HFF-Myc (cell line): ENCODE data around the gene LAMC1.

Experiments
- DNase-seq: peaks from one replicate; pipeline ENCODE4 v3.0.0-alpha.2; 2011; ENCODE audit warnings: low read depth; ENCODE audit errors: extremely low read depth
- H3K4me3 ChIP-seq: replicated peaks from 2 replicates; pipeline ENCODE4 v1.5.1; 2011; ENCODE audit warnings: low read depth, mild to moderate bottlenecking, control low read depth, low read length
- TF ChIP-seq, protein P1 (sequence below): IDR thresholded peaks from 2 replicates; pipeline ENCODE4 v1.5.1; 2012; ENCODE audit warnings: mild to moderate bottlenecking, low read depth, low read length, control low read depth; ENCODE audit errors: missing control alignments

LAMC1 gene

GRCh38 chr1:183023601-183024316 is 539 bp downstream of the LAMC1 start:
- H3K4me3 ChIP-seq: peak overlapping the region; percentile 78
- no peak for DNase-seq
- TF ChIP-seq, protein P1, sequence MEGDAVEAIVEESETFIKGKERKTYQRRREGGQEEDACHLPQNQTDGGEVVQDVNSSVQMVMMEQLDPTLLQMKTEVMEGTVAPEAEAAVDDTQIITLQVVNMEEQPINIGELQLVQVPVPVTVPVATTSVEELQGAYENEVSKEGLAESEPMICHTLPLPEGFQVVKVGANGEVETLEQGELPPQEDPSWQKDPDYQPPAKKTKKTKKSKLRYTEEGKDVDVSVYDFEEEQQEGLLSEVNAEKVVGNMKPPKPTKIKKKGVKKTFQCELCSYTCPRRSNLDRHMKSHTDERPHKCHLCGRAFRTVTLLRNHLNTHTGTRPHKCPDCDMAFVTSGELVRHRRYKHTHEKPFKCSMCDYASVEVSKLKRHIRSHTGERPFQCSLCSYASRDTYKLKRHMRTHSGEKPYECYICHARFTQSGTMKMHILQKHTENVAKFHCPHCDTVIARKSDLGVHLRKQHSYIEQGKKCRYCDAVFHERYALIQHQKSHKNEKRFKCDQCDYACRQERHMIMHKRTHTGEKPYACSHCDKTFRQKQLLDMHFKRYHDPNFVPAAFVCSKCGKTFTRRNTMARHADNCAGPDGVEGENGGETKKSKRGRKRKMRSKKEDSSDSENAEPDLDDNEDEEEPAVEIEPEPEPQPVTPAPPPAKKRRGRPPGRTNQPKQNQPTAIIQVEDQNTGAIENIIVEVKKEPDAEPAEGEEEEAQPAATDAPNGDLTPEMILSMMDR: peak; percentile 34

DNA sequence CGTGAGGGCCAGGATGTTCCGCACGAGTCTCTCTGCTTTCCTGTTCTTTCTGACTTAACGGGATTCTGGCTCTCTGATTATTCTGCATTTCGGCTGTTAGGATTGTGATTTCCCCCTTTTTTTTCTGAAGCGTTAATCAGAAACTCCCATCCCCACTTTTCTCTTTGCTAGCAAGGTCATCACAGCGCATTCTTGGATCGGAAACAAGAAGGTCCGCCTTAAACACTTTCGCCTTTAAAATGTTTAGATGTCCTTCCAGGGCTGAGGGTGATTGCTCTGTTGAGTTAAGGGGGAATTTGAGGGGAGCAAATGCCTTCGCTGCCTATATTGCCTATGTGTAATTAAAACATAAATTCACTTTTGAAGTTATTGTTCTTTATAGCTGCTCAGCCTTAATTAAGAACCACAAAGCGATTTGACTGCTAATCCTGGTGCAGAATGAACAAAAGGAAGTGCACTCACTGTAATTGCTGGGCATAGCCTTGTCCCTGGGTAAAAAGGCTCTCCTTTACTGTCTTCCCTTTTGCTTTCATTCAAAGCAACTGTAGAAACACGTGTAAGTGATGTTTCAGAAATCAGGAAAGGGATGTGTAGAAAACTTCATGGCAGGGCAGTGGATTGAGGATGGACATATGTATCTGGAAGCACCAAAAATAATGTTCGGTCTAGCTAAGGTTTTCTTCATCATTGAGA is 1.2 kb downstream of the LAMC1 start:
- peak overlapping the region; percentile 78 for H3K4me3 ChIP-seq
- TF ChIP-seq, protein P1: no peak
- DNase-seq: no peak

- TF ChIP-seq, protein P1: no peak
- H3K4me3 ChIP-seq: peak overlapping the region; percentile 78
- no peak for DNase-seq
Observed at GRCh38 chr1:183025010-183025337, 1.8 kb downstream of the LAMC1 start.

GRCh38 chr1:183025782-183026774 is 2.9 kb downstream of the LAMC1 start:
- TF ChIP-seq, protein P1: no peak

GRCh38 chr1:183027031-183027430 is 3.8 kb downstream of the LAMC1 start:
- TF ChIP-seq, protein P1: no peak
- peak overlapping the region; percentile 78 for H3K4me3 ChIP-seq
- no peak for DNase-seq

More at GRCh38 chr1:183025782-183026774, 2.9 kb downstream of the LAMC1 start:
- H3K4me3 ChIP-seq: peak overlapping the region; percentile 78
- DNase-seq: no peak

DNA sequence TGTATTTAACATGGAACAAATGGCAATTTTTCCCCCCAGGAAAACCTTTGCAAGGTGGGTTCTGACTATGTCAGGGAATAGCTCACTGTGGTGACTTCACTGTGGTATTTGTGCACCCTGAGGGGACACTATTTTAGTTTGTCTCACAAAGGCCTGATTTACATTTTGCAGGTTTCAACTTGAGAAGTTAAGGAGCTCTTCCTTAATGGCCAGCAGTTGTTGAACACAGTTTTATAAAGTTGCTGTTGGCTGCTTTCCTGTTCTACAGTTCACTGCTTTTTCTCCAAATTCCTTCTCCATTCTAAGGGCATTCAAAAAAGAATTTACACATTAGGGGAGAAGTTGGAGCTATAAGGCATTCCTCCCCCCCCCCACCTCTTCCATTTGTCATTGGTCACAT is 4.6 kb downstream of the LAMC1 start:
- TF ChIP-seq, protein P1: no peak
- no peak overlapping the region; the same call in 1 of the 2 replicates for H3K4me3 ChIP-seq
- no peak for DNase-seq
